Neural progenitor cell (in vitro differentiated cells): ENCODE data around the gene IL1R2. TPM values are rescaled to one million over a fixed set of nuclear protein-coding genes. Genes with fewer than 3 reads are reported as not detected.

Experiments used
- DNase-seq: peaks from one replicate; pipeline ENCODE4 v3.0.0-alpha.2; 2016; ENCODE audit warnings: low spot score
- H2AFZ ChIP-seq: fragments of 200-600 bp; sonication (generic); replicated peaks from 2 replicates; pipeline ENCODE4 v1.6.1; 2016; ENCODE audit warnings: antibody characterized with exemption
- H3F3A ChIP-seq: fragments of 200-600 bp; sonication (generic); 2 replicates; pipeline ENCODE4 v1.6.1; 2016; ENCODE audit warnings: antibody characterized with exemption, low read depth
- H3K27ac ChIP-seq: fragments of 200-600 bp; sonication (generic); 2 replicates; pipeline ENCODE4 v1.5.1; 2016; ENCODE audit warnings: mild to moderate bottlenecking
- H3K27me3 ChIP-seq: fragments of 200-600 bp; sonication (generic); 2 replicates; pipeline ENCODE4 v1.6.1; 2016; ENCODE audit warnings: mild to moderate bottlenecking, moderate library complexity
- H3K36me3 ChIP-seq: fragments of 200-600 bp; sonication (generic); 2 replicates; pipeline ENCODE4 v1.5.1; 2016
- H3K4me1 ChIP-seq: fragments of 200-600 bp; sonication (generic); 2 replicates; pipeline ENCODE4 v1.6.1; 2016; ENCODE audit warnings: mixed run types
- H3K4me2 ChIP-seq: fragments of 200-600 bp; sonication (generic); 2 replicates; pipeline ENCODE4 v1.6.1; 2016
- H3K4me3 ChIP-seq: fragments of 200-600 bp; sonication (generic); 2 replicates; pipeline ENCODE4 v1.5.1; 2016
- H3K79me2 ChIP-seq: fragments of 200-600 bp; sonication (generic); 2 replicates; pipeline ENCODE4 v1.6.1; 2016; ENCODE audit warnings: low read depth
- H3K9ac ChIP-seq: fragments of 200-600 bp; sonication (generic); 2 replicates; pipeline ENCODE4 v1.6.1; 2016
- H3K9me3 ChIP-seq: fragments of 200-600 bp; sonication (generic); 2 replicates; pipeline ENCODE4 v1.5.1; 2016; ENCODE audit warnings: low read depth
- H4K20me1 ChIP-seq: fragments of 200-600 bp; sonication (generic); 2 replicates; pipeline ENCODE4 v1.6.1; 2016; ENCODE audit warnings: low read depth
- H3K27ac Mint-ChIP-seq: 3 replicates; pipeline ENCODE4 v1.8.0; 2021; ENCODE audit warnings: mixed read lengths
- H3K27me3 Mint-ChIP-seq: 2 replicates; pipeline ENCODE4 v1.8.0; 2022; ENCODE audit warnings: low read depth, mild to moderate bottlenecking, inconsistent platforms, moderate library complexity, mixed read lengths; ENCODE audit not compliant: insufficient read depth
- H3K36me3 Mint-ChIP-seq: 3 replicates; pipeline ENCODE4 v1.8.0; 2021; ENCODE audit warnings: mixed read lengths
- H3K4me1 Mint-ChIP-seq: 3 replicates; pipeline ENCODE4 v1.8.0; 2021; ENCODE audit warnings: mixed read lengths
- H3K4me3 Mint-ChIP-seq: 3 replicates; pipeline ENCODE4 v1.8.0; 2021; ENCODE audit warnings: mild to moderate bottlenecking, moderate library complexity, mixed read lengths
- H3K9me3 Mint-ChIP-seq: 3 replicates; pipeline ENCODE4 v1.8.0; 2020; ENCODE audit warnings: mixed read lengths
- EZH2 ChIP-seq: fragments of 200-600 bp; sonication (generic); IDR thresholded peaks from 2 replicates; pipeline ENCODE4 v1.6.1; 2017; ENCODE audit warnings: antibody characterized with exemption, mild to moderate bottlenecking, moderate library complexity
- EZH2phosphoT487 ChIP-seq: fragments of 200-600 bp; sonication (generic); IDR thresholded peaks from 2 replicates; pipeline ENCODE4 v1.6.1; 2017; ENCODE audit warnings: antibody characterized with exemption
- total RNA-seq: library from RNA; depleted of rRNA; stranded (reverse); fragments of >200 nt; gene quantifications from 2 replicates; pipeline ENCODE4 v1.2.3, GENCODE V29; 2015; ENCODE audit warnings: low replicate concordance
- TF ChIP-seq, protein P1 (sequence below): fragments of 200-600 bp; sonication (generic); IDR thresholded peaks from 2 replicates; pipeline ENCODE4 v1.5.1; 2017; ENCODE audit warnings: antibody characterized with exemption, mild to moderate bottlenecking

IL1R2 gene
- total RNA-seq, 1 donor from 2014 or later, result not detected

DNA sequence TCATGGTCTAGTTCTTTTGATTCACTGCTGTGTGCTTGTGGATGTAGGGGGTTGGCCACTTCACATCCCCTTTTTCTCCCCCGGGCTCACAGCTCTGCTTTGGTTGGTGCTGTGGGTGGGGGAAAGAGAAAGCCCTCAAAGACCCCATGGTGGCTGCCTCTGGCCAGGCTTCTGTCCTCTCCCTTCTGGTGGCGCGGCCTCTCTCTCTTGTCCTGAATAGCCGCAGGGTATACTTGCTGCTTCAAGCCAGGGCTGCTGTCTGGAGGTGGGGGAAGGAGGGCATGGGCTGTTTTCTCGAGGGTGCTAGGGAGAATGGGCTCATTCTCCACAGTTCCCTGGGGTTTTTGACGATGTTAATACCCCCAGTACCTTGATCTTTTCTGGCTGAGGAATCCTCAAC, 53.9 kb downstream of the IL1R2 start:
- H3K4me1 ChIP-seq, result no peaks in the 10 kb centered on the region
- Mint-ChIP-seq H3K4me1 (peaks cover 27% of the 10 kb centered on the region), H3K4me3 (no peak overlapping the region), H3K27ac (no peak overlapping the region), H3K9me3 (peaks cover 4% of the 10 kb centered on the region), H3K27me3 (peaks cover 14% of the 10 kb centered on the region), H3K36me3 (no peaks in the 10 kb centered on the region)
- H3K79me2 ChIP-seq, result no peaks in the 10 kb centered on the region
- no peak overlapping the region for H3K4me2 ChIP-seq
- H3K27me3 ChIP-seq, result no peaks in the 10 kb centered on the region
- no peak overlapping the region for H3K27ac ChIP-seq
- H4K20me1 ChIP-seq, result no peaks in the 10 kb centered on the region
- H3K4me3 ChIP-seq, result no peak overlapping the region
- no peak for DNase-seq
- no peak overlapping the region for H2AFZ ChIP-seq
- no peak overlapping the region for H3K9ac ChIP-seq
- no peaks in the 10 kb centered on the region for H3F3A ChIP-seq
- H3K36me3 ChIP-seq, result no peaks in the 10 kb centered on the region
- TF ChIP-seq, protein P1, sequence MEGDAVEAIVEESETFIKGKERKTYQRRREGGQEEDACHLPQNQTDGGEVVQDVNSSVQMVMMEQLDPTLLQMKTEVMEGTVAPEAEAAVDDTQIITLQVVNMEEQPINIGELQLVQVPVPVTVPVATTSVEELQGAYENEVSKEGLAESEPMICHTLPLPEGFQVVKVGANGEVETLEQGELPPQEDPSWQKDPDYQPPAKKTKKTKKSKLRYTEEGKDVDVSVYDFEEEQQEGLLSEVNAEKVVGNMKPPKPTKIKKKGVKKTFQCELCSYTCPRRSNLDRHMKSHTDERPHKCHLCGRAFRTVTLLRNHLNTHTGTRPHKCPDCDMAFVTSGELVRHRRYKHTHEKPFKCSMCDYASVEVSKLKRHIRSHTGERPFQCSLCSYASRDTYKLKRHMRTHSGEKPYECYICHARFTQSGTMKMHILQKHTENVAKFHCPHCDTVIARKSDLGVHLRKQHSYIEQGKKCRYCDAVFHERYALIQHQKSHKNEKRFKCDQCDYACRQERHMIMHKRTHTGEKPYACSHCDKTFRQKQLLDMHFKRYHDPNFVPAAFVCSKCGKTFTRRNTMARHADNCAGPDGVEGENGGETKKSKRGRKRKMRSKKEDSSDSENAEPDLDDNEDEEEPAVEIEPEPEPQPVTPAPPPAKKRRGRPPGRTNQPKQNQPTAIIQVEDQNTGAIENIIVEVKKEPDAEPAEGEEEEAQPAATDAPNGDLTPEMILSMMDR, result no peak
- TF ChIP-seq EZH2phosphoT487, result no peak
- TF ChIP-seq EZH2, result no peak
- H3K9me3 ChIP-seq, result no peaks in the 10 kb centered on the region

DNA sequence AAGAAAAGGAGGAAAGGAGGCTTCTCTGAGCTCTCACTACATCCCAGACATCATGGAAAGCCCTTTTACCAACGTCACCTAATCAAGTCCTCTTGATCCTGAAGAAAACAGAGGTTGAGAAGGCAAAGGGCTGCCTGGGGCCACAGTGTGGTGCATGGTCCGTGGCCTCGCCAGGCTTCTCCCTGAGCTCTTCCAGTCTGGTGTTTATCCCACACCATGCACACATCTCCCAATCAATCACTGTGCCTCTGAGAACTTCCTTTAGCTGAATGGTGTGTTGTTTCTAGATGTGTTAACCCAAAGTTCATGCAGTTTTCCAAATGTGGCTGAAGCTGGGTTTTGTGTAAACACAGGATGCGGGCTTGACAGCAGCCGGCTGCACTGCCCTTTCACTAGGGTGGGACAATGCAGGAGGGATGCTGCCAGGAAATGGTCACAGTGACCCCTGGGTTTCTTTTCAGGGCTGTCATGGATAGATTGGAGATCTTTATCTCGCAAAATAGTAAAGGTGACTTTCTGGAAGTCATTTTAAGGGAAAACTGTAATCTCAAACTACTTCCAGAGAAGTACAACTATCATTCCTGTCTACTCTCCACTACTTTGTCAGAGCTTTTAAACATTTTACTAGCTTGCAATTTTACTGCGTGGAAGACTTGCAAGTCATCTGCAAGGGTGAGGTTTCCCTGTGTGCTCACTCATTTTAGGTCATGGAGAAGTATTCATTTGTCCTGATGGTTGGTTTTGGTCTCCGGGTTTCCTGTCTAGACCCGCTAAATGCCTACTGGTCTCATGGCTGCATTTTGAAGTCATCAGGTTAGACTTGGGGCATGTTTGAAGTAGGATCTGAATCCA, 54.6 kb downstream of the IL1R2 start:
- Mint-ChIP-seq H3K9me3 (peaks cover 4% of the 10 kb centered on the region), H3K27me3 (peaks cover 14% of the 10 kb centered on the region), H3K4me1 (peaks cover 31% of the 10 kb centered on the region), H3K36me3 (no peaks in the 10 kb centered on the region), H3K4me3 (no peak overlapping the region), H3K27ac (no peak overlapping the region)
- Histone ChIP-seq H3K9ac (no peak overlapping the region), H3K4me2 (no peak overlapping the region), H3K27ac (no peak overlapping the region), H3K36me3 (no peaks in the 10 kb centered on the region), H3K9me3 (no peaks in the 10 kb centered on the region), H4K20me1 (no peaks in the 10 kb centered on the region), H3F3A (no peaks in the 10 kb centered on the region), H3K4me1 (no peaks in the 10 kb centered on the region), H3K27me3 (no peaks in the 10 kb centered on the region), H2AFZ (no peak overlapping the region), H3K79me2 (no peaks in the 10 kb centered on the region), H3K4me3 (no peak overlapping the region)
- TF ChIP-seq, protein P1, result no peak
- TF ChIP-seq EZH2phosphoT487, result no peak
- TF ChIP-seq EZH2, result no peak
- DNase-seq, result no peak

GRCh38 chr2:102048465-102048864, 56.7 kb downstream of the IL1R2 start:
- no peaks in the 10 kb centered on the region for H3K36me3 Mint-ChIP-seq
- peaks cover 14% of the 10 kb centered on the region for H3K27me3 Mint-ChIP-seq
- no peaks in the 10 kb centered on the region for H3K9me3 ChIP-seq
- H3K27ac ChIP-seq, result no peak overlapping the region
- no peaks in the 10 kb centered on the region for H3K27me3 ChIP-seq
- no peaks in the 10 kb centered on the region for H4K20me1 ChIP-seq
- no peaks in the 10 kb centered on the region for H3K4me1 ChIP-seq
- peak overlapping the region; percentile 82 for H3K27ac Mint-ChIP-seq
- no peak for TF ChIP-seq EZH2phosphoT487
- TF ChIP-seq, protein P1, result no peak
- no peak for TF ChIP-seq EZH2
- H3K79me2 ChIP-seq, result no peaks in the 10 kb centered on the region
- no peaks in the 10 kb centered on the region for H3K36me3 ChIP-seq
- no peak overlapping the region for H3K4me3 ChIP-seq
- H3K4me2 ChIP-seq, result no peak overlapping the region
- H3K4me3 Mint-ChIP-seq, result no peak overlapping the region
- DNase-seq, result no peak
- H3K9ac ChIP-seq, result no peak overlapping the region
- H2AFZ ChIP-seq, result no peak overlapping the region
- peaks cover 4% of the 10 kb centered on the region for H3K9me3 Mint-ChIP-seq
- peaks cover 31% of the 10 kb centered on the region for H3K4me1 Mint-ChIP-seq
- H3F3A ChIP-seq, result no peaks in the 10 kb centered on the region
